K562 (cell line): Measurements from ENCODE around the gene ASPHD1. TPM values are rescaled to one million over a fixed set of nuclear protein-coding genes. Genes with fewer than 3 reads are reported as not detected.

ENCODE experiments used
- AFF1 ChIP-seq, 2 experiments: fragments of 450-650 bp; IDR thresholded peaks; 2 replicates each; pipeline ENCODE4 v1.6.1; 2018; ENCODE audit warnings: mild to moderate bottlenecking in 2 of 2, low read depth in 1 of 2; ENCODE audit not compliant: partially characterized antibody in 2 of 2
- BRF2 ChIP-seq: IDR thresholded peaks from 3 replicates; pipeline ENCODE4 v1.6.1; 2011; ENCODE audit warnings: borderline replicate concordance, mild to moderate bottlenecking; ENCODE audit not compliant: insufficient read length, insufficient read depth
- CHD2 ChIP-seq: IDR thresholded peaks from 2 replicates; pipeline ENCODE4 v1.6.1; 2011; ENCODE audit warnings: low read depth, low read length
- ELK3 ChIP-seq: fragments of 450-650 bp; formaldehyde crosslinking; IDR thresholded peaks from 2 replicates; pipeline ENCODE4 v1.4.0; 2020; ENCODE audit warnings: mild to moderate bottlenecking
- FOXK1 ChIP-seq: sonication (generic); formaldehyde crosslinking; IDR thresholded peaks from 2 replicates; pipeline ENCODE4 v1.8.0; 2022; ENCODE audit warnings: missing genetic modification reagents, mild to moderate bottlenecking, borderline replicate concordance
- HLTF ChIP-seq: fragments of 450-650 bp; IDR thresholded peaks from 2 replicates; pipeline ENCODE4 v1.6.1; 2016
- HNRNPLL ChIP-seq: fragments of 200-400 bp; formaldehyde crosslinking; IDR thresholded peaks from 2 replicates; pipeline ENCODE4 v1.6.1; 2017; ENCODE audit warnings: low read length, low read depth, mild to moderate bottlenecking; ENCODE audit not compliant: poor library complexity, severe bottlenecking
- TFAP4 ChIP-seq: sonication (generic); formaldehyde crosslinking; IDR thresholded peaks from 2 replicates; pipeline ENCODE4 v1.8.0; 2022; ENCODE audit warnings: missing genetic modification reagents, mild to moderate bottlenecking, moderate library complexity, borderline replicate concordance
- ZBTB33 ChIP-seq: sonication (generic); formaldehyde crosslinking; IDR thresholded peaks from 2 replicates; pipeline ENCODE4 v1.8.1; 2023; ENCODE audit warnings: mild to moderate bottlenecking, missing genetic modification reagents
- ZNF146 ChIP-seq: IDR thresholded peaks from one replicate; pipeline ENCODE4 v1.6.1; 2018; ENCODE audit warnings: missing compliant biosample characterization; ENCODE audit not compliant: unreplicated experiment
- ZNF354B ChIP-seq: fragments of 250-450 bp; sonication (Bioruptor Pico); IDR thresholded peaks from 2 replicates; pipeline ENCODE4 v1.4.0; 2020
- ZNF445 ChIP-seq: fragments of 250-450 bp; sonication (Bioruptor Pico); IDR thresholded peaks from 2 replicates; pipeline ENCODE4 v1.4.0; 2020; ENCODE audit warnings: low read depth, mild to moderate bottlenecking, moderate library complexity
- ZNF639 ChIP-seq, 2 experiments: fragments of 200-800 bp in 1 of 2; sonication (Bioruptor generic) in 1 of 2; sonication (generic) in 1 of 2; formaldehyde crosslinking in 1 of 2; IDR thresholded peaks in 1 of 2; conservative IDR thresholded peaks in 1 of 2; 2 replicates each; pipeline versions ENCODE4 v1.5.0 to v1.6.1; 2016 to 2020; ENCODE audit warnings: missing compliant biosample characterization in 1 of 2, missing genetic modification characterization in 1 of 2, missing genetic modification reagents in 1 of 2
- polyA plus RNA-seq, 8 experiments: library from polyadenylated mRNA; depleted of rRNA in 4 of 8; stranded (reverse) in 5 of 8; unstranded in 3 of 8; fragments of >200 nt; fragmentation: Nextera tagmentation in 2 of 8; fragmentation: Illumina TruSeq in 1 of 8; extraction: Ambion mirVana in 2 of 8; extraction: Trizol in 1 of 8; gene quantifications; 2 replicates each; pipeline versions ENCODE4 v1.2.1 to v1.2.3, GENCODE V29; 2011 to 2014; ENCODE audit warnings: inconsistent platforms in 1 of 8, missing spikeins in 1 of 8
- total RNA-seq, 7 experiments: library from RNA; depleted of rRNA in 6 of 7; stranded (reverse); fragments of >200 nt in 6 of 7; fragmentation: Illumina TruSeq in 2 of 7; extraction: Trizol in 2 of 7; gene quantifications; 2 replicates each; pipeline versions ENCODE4 v1.2.1 to v1.2.3, GENCODE V29; 2011 to 2021; ENCODE audit warnings: low replicate concordance in 1 of 7

Gene ASPHD1
- total and polyA plus RNA-seq, 9 of the 15 experiments (the other 6 are each of a cell fraction or from before 2014, with no cell fraction given): 0.03 to 0.70 (median 0.24) TPM; not detected in 5

- TF ChIP-seq AFF1 (IDR thresholded peaks at IDR 0.05; ENCODE audit: low read depth in 1 of 2, partially characterized antibody in 2 of 2): peak in 1 of 2 experiments; percentile 53
- TF ChIP-seq CHD2: no peak
- TF ChIP-seq ELK3 (CRISPR knock-in tag): no peak
- TF ChIP-seq ZBTB33: peak; percentile 8; the same call in 1 of the 2 replicates
- no peak for TF ChIP-seq ZNF354B (CRISPR knock-in tag)
- no peak for TF ChIP-seq ZNF146 (CRISPR knock-in tag)
- no peak; a peak in 1 of 4 replicates for TF ChIP-seq ZNF639 (CRISPR knock-in tag; conservative IDR thresholded peaks at IDR 0.05 in 1 of 2, IDR thresholded peaks at IDR 0.05 in 1 of 2)
- TF ChIP-seq ZNF445 (CRISPR knock-in tag): no peak
- peak; percentile 48 for TF ChIP-seq HNRNPLL
- no peak for TF ChIP-seq HLTF
- no peak for TF ChIP-seq BRF2
- TF ChIP-seq TFAP4 (CRISPR knock-in tag): peak; percentile 93
- TF ChIP-seq FOXK1: no peak
Measured at GRCh38 chr16:29862884-29863668, 37.2 kb upstream of the ASPHD1 start, which contains the start of gene CDIPT (continued).
